Ectodermal cell (in vitro differentiated cells): Measurements from ENCODE around the gene YWHAQ. TPM values are rescaled to one million over a fixed set of nuclear protein-coding genes. Genes with fewer than 3 reads are reported as not detected.

Source experiments
- H3K27ac ChIP-seq: 2 replicates; pipeline ENCODE4 v1.7.0; 2013; ENCODE audit warnings: mild to moderate bottlenecking, low read depth, low read length; ENCODE audit not compliant: insufficient read depth, poor library complexity, severe bottlenecking
- H3K27me3 ChIP-seq: 2 replicates; pipeline ENCODE4 v1.7.0; 2013; ENCODE audit warnings: mild to moderate bottlenecking, low read length; ENCODE audit not compliant: insufficient read depth, control insufficient read depth, poor library complexity, severe bottlenecking
- H3K36me3 ChIP-seq: one replicate; pipeline ENCODE4 v1.7.0; 2013; ENCODE audit warnings: low read length; ENCODE audit not compliant: control insufficient read depth, insufficient read depth
- H3K4me1 ChIP-seq: one replicate; pipeline ENCODE4 v1.7.0; 2013; ENCODE audit warnings: low read length; ENCODE audit not compliant: control insufficient read depth, insufficient read depth
- H3K4me3 ChIP-seq: 2 replicates; pipeline ENCODE4 v1.7.0; 2013; ENCODE audit warnings: low read depth, low read length, control low read depth; ENCODE audit not compliant: insufficient read depth
- H3K9me3 ChIP-seq: 2 replicates; pipeline ENCODE4 v1.7.0; 2013; ENCODE audit warnings: mild to moderate bottlenecking, low read length, moderate library complexity; ENCODE audit not compliant: control insufficient read depth
- WGBS, 2 experiments: methylation state at CpG; one replicate each; pipeline ENCODE4 v1.1.7; 2013; ENCODE audit warnings: missing lambda C conversion rate in 2 of 2; 5-methylcytosine and 5-hydroxymethylcytosine counted together
- polyA plus RNA-seq, 4 experiments: library from polyadenylated mRNA; stranded (reverse); fragments of 50-300 nt; gene quantifications; one replicate each; pipeline ENCODE4 v1.2.3, GENCODE V29; 2013

YWHAQ gene
- polyA plus RNA-seq (2013, experiment 1 of 4), result 595 TPM
- polyA plus RNA-seq (2013, experiment 2 of 4), result 575 TPM
- 523 TPM for polyA plus RNA-seq (2013, experiment 3 of 4)
- polyA plus RNA-seq (2013, experiment 4 of 4), result 569 TPM

GRCh38 chr2:9630736-9631552, at the start of gene YWHAQ:
YWHAQ (minus strand) TSS chr2:9630997; CDS start chr2:9630452, 545 bp downstream.
- peak within 1 kb of the TSS; percentile 83 for H3K4me3 ChIP-seq
- H3K36me3 ChIP-seq, result peaks cover 4% of the 10 kb centered on the region
- peaks cover 27% of the 10 kb centered on the region for H3K4me1 ChIP-seq
- H3K27me3 ChIP-seq, result peaks cover 7% of the 10 kb centered on the region
- H3K9me3 ChIP-seq, result no peaks in the 10 kb centered on the region
- WGBS, 2 experiments, result 0% methylated on average over 84 of the region's 84 CpGs
- H3K27ac ChIP-seq, result peak within 1 kb of the TSS; percentile 99

- H3K4me3 ChIP-seq, result no peak overlapping the region
- no peaks in the 10 kb centered on the region for H3K27me3 ChIP-seq
- H3K36me3 ChIP-seq, result no peaks in the 10 kb centered on the region
- 94 to 98% methylated on average over 2 of the region's 2 CpGs for WGBS, 2 experiments
- H3K27ac ChIP-seq, result no peak overlapping the region
- no peaks in the 10 kb centered on the region for H3K9me3 ChIP-seq
- peaks cover 13% of the 10 kb centered on the region for H3K4me1 ChIP-seq
Measured at GRCh38 chr2:9680082-9680481, 49.3 kb upstream of the YWHAQ start.

- H3K36me3 ChIP-seq, result no peaks in the 10 kb centered on the region
- 95 to 96% methylated on average over 2 of the region's 2 CpGs for WGBS, 2 experiments
- no peaks in the 10 kb centered on the region for H3K9me3 ChIP-seq
- H3K4me1 ChIP-seq, result peaks cover 19% of the 10 kb centered on the region
- H3K27me3 ChIP-seq, result no peaks in the 10 kb centered on the region
- H3K4me3 ChIP-seq, result no peak overlapping the region
- no peak overlapping the region for H3K27ac ChIP-seq
Measured at GRCh38 chr2:9679218-9679617, 48.4 kb upstream of the YWHAQ start.

- 92 to 96% methylated on average over 10 of the region's 10 CpGs for WGBS, 2 experiments
- Histone ChIP-seq H3K4me3 (no peak overlapping the region), H3K27ac (no peak overlapping the region), H3K9me3 (no peaks in the 10 kb centered on the region), H3K4me1 (peaks cover 19% of the 10 kb centered on the region), H3K36me3 (no peaks in the 10 kb centered on the region), H3K27me3 (no peaks in the 10 kb centered on the region)
Measured at GRCh38 chr2:9678544-9678943, 47.7 kb upstream of the YWHAQ start.

- peaks cover 19% of the 10 kb centered on the region for H3K4me1 ChIP-seq
- H3K4me3 ChIP-seq, result no peak overlapping the region
- no peaks in the 10 kb centered on the region for H3K36me3 ChIP-seq
- no peaks in the 10 kb centered on the region for H3K27me3 ChIP-seq
- peak overlapping the region; percentile 16 for H3K27ac ChIP-seq
- no peaks in the 10 kb centered on the region for H3K9me3 ChIP-seq
- WGBS, 2 experiments, result 30 to 32% methylated on average over 13 to 14 of the region's 14 CpGs
Measured at GRCh38 chr2:9675415-9676351, 44.9 kb upstream of the YWHAQ start.

- H3K27ac ChIP-seq, result no peak overlapping the region
- no peaks in the 10 kb centered on the region for H3K36me3 ChIP-seq
- H3K9me3 ChIP-seq, result no peaks in the 10 kb centered on the region
- peaks cover 19% of the 10 kb centered on the region for H3K4me1 ChIP-seq
- WGBS, 2 experiments, result 61 to 64% methylated on average over 5 of the region's 5 CpGs
- H3K4me3 ChIP-seq, result no peak overlapping the region
- no peaks in the 10 kb centered on the region for H3K27me3 ChIP-seq
Measured at GRCh38 chr2:9674891-9675414, 44.2 kb upstream of the YWHAQ start.

- no peaks in the 10 kb centered on the region for H3K36me3 ChIP-seq
- H3K27ac ChIP-seq, result no peak overlapping the region
- no peaks in the 10 kb centered on the region for H3K27me3 ChIP-seq
- H3K9me3 ChIP-seq, result no peaks in the 10 kb centered on the region
- 92% methylated on average over 6 of the region's 6 CpGs for WGBS, 2 experiments
- H3K4me3 ChIP-seq, result no peak overlapping the region
- peaks cover 19% of the 10 kb centered on the region for H3K4me1 ChIP-seq
Measured at GRCh38 chr2:9673914-9674481, 43.2 kb upstream of the YWHAQ start.

- WGBS, 2 experiments, result 90 to 91% methylated on average over 5 of the region's 5 CpGs
- Histone ChIP-seq H3K9me3 (no peaks in the 10 kb centered on the region), H3K27me3 (no peaks in the 10 kb centered on the region), H3K4me1 (no peaks in the 10 kb centered on the region), H3K27ac (no peak overlapping the region), H3K36me3 (no peaks in the 10 kb centered on the region), H3K4me3 (no peak overlapping the region)
Measured at GRCh38 chr2:9668687-9669345, 38.0 kb upstream of the YWHAQ start.

GRCh38 chr2:9667826-9668225, 37.0 kb upstream of the YWHAQ start:
- no peaks in the 10 kb centered on the region for H3K4me1 ChIP-seq
- no peaks in the 10 kb centered on the region for H3K9me3 ChIP-seq
- H3K36me3 ChIP-seq, result no peaks in the 10 kb centered on the region
- no peak overlapping the region for H3K4me3 ChIP-seq
- no peak overlapping the region for H3K27ac ChIP-seq
- 96 to 97% methylated on average over 3 of the region's 3 CpGs for WGBS, 2 experiments
- H3K27me3 ChIP-seq, result no peaks in the 10 kb centered on the region
